ENCODE measurements around the gene JUNB.
"Not testable (repeated sequence)": the region's sequence is repeated elsewhere in the genome, so short reads cannot be mapped to it uniquely, and the experiment has no call there.

Gene JUNB

DNA sequence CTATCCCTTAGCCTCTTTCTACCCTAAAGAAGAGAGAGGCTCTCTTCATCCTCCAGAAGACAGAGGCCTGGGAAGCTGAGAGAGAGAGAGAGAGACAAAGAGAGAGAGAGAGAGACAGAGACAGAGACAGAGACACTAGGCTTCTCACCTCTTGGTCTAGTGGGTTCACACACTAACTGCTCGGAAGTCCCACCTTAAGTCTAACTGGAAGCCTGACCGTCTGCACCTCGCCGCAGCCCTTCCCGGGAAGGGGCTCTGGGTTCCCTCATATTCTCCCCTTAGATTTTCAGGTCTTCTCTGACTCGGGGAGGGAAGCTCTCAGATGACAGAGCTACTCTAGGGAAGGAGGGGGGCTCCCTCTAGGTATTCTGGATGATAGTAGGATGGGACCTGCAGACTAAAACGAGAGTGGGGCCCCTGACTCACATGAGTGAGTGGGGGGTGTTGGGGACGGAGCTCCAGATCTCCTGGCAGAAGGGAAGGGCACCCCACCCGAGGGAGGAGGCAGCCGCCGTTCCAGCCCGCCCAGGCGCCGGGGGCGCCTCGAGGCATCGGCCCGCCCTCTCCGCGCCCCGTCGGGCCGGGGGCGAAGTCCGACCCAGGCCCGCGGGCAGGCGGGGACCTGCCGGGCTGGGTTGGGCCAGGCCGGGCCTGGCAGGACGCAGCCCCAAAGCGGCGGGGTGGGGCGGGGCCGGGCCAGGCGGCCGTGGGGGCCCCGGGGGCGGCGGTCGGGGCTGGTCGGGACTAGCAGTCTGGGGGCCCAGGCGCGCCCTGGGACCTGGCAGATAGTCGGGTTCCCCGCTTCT is 2.0 kb upstream of the JUNB start:
- DNase-seq = peak in 1 of 3 experiments; percentile 74

DNA sequence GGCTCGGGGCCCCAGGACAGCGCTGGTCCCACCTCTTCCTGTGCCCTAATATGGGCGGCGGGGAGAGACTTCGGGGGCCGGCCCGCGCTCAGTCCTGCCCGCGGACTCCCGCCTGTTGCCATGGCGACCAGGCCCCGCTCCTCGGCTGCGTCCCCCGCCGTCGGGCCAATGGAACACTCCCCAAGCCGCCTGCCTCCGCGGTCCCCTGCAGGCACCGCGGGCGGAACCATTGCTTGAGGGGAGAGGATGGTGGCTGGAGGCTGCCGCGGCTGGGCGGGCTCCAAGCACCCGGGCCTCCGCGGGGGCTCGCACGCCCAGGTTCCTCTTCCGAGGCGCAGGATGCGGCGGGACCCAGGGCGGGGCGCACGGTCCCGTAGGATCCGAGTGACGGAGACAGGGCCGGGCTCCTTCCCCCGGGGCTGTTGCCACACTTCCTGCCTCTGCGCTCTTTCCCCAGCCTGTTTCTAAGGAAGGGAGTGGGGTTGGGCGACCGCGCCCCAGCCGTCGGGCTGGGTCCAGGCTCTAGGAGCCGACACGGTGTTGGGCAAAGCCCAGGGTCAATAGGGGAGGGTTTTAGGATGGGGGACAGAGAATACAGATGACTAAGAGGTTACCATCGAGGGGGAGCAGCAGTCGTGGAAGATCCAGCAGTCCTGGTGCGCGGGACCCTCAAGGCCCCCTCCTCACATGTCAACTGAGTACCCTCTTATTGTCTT is 1.2 kb upstream of the JUNB start:
- DNase-seq = peak; percentile 83 to 98 (median 98)

DNA sequence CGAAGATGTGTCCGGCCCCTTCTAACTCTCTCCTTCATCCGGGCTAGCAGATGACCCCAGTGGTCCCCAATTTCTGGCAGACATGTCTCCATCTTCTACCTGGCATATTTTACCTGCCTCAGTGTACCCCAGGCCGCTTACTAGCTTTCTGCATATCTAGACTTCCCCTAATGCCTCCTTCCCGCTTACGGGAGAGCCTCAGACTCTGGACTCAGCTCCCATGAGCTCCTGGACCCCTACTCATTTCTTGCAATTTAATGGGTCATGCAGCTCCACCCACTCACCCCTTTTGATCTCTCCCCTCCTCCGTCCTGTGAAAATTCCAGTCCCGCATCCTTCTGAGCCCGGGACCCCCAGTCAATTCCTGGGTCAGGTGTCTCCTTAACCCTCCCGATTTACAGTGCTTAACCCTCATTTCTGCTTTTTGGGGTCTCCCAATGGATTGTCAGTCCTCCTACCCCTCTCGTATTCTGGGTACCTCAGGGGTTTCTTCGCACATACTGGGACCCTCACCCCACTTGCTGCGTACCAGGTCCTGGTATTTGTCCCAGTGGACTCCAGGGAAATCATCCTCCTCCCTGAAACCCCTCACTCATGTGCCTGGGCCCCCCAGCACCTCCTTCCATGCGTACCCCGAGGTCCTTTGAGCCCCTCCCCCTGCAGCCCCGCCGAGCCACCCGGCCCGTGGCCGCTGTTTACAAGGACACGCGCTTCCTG is 500 bp upstream of the JUNB start:
- DNase-seq = no peak

DNA sequence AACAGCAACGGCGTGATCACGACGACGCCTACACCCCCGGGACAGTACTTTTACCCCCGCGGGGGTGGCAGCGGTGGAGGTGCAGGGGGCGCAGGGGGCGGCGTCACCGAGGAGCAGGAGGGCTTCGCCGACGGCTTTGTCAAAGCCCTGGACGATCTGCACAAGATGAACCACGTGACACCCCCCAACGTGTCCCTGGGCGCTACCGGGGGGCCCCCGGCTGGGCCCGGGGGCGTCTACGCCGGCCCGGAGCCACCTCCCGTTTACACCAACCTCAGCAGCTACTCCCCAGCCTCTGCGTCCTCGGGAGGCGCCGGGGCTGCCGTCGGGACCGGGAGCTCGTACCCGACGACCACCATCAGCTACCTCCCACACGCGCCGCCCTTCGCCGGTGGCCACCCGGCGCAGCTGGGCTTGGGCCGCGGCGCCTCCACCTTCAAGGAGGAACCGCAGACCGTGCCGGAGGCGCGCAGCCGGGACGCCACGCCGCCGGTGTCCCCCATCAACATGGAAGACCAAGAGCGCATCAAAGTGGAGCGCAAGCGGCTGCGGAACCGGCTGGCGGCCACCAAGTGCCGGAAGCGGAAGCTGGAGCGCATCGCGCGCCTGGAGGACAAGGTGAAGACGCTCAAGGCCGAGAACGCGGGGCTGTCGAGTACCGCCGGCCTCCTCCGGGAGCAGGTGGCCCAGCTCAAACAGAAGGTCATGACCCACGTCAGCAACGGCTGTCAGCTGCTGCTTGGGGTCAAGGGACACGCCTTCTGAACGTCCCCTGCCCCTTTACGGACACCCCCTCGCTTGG is 966 bp downstream of the JUNB start:
- DNase-seq = peak; percentile 31 to 82 (median 71)

DNA sequence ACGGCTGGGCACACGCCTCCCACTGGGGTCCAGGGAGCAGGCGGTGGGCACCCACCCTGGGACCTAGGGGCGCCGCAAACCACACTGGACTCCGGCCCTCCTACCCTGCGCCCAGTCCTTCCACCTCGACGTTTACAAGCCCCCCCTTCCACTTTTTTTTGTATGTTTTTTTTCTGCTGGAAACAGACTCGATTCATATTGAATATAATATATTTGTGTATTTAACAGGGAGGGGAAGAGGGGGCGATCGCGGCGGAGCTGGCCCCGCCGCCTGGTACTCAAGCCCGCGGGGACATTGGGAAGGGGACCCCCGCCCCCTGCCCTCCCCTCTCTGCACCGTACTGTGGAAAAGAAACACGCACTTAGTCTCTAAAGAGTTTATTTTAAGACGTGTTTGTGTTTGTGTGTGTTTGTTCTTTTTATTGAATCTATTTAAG is 1.6 kb downstream of the JUNB start:
- no peak for DNase-seq

DNA sequence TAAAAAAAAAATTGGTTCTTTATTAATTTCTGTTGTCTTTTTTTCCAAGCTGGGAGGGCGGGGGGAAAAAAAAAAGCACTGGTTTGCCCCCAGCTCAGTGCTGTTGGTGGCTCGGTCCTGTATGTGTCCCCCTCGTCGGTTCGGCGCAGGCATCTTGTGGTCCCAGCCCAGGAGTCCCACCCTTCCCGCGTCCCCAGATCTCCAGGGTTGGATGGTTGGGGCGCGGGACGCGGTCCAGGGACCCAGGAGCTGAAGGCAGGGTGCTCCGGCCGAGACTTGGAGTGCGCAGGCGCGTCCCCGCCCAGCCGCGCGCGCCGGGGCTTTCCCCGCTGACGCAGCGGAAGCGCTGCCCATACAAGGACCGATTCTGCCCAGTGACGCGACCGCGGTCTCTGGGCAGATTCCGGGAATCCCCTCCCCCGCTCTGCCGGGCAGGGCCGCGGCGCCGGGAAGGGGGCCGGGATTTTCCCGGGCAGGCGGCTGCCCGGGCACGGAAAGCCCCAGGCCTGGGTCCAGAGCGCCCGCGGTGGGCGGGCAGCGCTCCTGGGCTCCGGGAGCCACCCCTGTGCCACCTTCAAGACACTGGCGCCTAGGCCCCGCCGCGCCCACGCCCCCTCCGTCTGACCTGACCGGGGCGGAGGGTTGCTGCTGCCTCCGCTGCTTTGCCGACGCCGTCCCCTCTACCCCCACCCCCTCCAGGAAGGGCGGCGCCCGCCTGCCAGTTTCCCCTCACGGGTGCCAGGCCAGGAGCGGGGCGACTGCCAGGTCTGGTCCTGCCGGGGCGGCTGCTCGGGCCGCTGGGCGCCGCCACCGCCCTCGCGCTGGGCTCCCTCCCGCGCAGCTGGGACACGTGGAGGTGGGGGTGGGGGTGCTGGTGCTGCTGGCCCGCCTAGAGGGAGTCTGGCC is 2.3 kb downstream of the JUNB start:
- peak; percentile 83 to 97 (median 96) for DNase-seq

DNA sequence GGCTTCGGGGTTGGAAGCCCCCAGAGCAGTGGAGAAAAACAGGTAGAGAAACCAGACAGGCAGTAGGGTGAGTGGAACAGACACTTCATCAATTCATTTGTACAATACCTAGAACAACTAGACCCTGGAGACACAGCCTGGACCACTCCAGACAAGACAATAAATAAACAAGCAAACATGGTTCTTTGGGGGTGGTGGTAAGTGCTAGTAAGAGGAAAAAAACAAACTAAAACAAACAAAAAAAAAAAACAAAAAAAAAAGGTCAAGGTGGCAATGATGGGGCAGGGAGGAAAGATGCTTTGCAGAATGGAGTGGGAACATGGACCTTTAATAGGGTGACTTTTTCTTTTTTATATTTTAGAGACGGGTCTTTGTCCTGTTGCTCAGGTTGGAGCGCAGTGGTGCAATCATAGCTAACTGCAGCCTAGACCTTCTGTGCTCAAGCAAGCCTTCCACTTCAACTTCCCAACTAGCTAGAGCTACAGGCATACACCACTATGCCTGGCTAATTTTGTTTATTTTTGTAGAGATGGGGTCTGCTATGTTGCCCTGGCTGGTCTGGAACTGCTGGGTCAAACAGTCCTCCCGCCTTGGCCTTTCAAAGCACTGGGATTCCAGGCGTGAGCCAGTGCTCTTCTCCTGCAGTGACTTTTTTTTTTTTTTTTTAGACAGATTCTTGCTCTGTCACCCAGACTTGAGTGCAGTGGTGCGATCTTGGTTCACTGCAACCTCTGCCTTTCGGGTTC is 3.1 kb downstream of the JUNB start:
- peak in 1 of 3 experiments; percentile 42 for DNase-seq

DNA sequence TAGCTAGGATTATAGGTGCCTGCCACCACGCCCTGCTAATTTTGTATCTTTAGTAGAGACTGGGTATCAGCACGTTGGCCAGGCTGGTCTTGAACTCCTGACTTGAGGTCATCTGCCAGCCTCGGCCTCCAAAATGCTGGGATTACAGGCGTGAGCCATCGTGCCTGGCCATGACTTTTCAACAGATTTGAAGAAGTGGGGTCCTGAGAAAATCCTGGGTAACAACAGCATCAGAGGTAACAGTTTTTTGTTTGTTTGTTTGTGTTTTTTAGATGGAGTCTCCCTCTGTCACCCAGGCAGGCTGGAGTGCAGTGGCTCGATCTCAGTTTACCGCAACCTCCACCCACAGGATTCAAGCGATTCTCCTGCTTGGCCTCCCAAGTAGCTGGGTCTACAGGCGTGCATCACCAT is 3.7 kb downstream of the JUNB start:
- DNase-seq = no peak

DNA sequence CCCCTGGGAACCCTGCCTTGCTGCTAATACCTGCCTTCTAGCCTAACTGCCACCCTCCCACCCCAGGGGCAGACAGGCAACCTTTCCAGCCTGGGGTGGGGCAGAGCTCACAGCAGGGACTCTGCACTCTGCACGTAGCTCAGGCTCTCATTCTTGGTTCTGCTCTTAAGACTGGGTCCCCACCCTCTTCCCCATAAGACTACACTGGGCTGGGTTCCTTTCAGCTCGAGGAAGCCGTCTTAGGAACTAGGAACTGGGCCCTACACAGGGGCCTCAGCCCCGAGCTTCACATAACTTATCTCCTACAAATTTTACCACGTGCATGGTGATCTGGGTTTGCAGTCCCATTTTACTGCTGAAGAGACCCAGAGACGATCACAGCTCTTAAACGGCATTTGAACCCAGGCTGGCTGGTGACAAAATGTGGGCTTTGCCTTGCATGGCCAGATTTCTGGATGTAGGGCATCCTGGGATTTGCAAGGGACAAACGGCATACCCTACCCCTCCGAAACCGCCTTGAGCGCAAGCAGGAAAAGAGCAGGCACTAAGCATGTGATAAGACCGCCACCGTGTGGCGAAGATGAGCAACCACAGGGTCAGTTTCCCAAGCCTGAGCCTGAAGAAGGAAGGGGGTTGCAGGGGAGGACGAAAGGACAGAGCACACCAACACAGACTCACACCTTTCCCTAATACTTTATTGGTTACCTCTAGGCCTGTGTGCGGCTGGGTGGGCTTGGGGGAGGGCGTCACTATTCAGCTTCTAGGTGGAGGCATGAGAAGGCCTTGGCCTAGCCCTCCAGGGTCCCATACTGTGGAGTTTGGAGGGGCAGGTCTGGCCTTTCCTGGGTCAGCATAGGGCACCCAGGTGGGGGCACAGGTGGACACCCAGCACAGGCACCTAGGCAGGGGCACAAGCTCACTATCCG is 5.1 kb downstream of the JUNB start:
- DNase-seq = peak; percentile 73 to 93 (median 80)

DNA sequence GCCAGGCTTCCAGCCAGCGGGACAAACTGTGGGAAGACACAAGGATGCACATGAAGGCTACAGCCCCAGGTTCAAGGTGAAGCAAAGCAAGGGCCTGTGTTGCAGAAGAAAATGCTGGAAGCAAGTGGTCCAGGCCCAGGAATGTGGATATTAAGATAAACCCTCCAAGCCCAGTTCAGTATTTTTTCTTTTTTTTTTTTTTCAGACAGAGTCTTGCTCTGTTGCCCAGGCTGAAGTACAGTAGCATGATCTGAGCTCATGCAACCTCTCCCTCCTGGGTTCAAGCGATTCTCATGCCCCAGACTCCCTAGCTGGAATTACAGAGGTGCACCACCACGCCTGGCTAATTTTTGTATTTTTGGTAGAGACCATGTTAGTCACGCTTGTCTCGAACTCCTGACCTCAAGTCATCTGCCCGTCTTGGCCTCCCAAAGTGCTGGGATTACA is 5.9 kb downstream of the JUNB start:
- no peak for DNase-seq

DNA sequence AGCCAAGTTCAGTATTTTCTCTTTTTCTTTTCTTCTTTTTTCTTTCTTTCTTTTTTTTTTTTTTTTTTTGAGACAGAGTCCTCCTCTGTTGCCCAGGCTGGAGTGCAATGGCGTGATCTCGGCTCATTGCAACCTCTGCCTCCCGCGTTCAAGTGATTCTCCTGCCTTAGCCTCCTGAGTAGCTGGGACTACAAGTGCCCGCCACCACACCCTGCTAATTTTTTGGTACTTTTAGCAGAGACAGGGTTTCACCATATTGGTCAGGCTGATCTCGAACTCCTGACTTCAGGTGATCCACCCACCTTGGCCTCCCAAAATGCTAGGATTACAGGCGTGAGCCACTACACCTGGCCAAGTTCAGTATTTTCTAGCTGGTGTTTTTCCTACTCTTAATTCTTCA is 6.3 kb downstream of the JUNB start:
- not testable (repeated sequence) for DNase-seq

DNA sequence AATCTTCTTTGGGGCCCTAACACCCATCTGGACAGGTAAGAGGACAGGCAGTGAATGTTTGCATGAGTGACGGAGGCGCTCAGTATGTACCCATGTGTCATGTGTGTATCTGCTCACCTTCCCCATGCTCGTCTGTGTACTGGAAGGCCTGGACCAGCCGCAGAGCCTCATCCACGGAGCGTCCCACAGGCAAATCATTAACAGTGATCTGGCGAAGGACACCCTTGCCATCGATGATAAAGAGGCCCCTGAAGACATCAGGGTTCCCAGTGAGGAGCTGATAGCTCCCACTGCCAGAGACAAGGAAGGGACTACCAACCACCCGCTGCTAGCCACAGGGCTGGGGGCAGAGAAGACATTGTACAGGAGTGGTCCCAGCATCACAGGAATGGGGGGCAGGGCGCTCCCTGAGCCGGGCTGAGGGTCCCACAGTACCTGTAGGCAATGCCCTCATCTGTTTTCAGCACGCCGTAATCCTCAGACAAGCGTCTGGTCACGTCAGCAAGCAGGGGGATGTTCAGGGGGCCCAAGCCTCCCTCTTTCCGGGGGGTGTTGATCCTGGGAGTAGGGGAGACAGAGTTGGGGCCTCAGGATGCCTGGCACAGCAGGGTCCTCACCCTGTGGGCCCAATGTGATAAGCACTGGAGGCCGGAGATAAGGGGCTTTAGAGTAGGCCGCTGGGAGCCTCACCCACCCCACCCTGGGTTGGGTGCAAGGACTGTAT is 8.6 kb downstream of the JUNB start:
- no peak for DNase-seq

DNA sequence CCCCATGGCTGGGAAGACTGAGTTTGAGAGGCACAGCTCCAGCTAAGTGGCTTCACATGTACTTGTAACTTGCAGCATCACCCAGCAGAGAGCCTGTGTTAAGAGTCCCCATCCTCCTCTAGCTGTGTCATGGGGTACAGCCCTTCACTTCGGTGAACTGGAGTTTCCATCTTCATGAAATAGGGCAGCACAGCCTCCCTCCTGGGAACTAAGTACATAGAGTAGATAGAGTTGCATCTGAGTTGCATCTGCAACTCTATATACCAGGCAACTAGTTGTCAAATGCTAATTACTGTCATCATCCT is 9.1 kb downstream of the JUNB start:
- DNase-seq = no peak

DNA sequence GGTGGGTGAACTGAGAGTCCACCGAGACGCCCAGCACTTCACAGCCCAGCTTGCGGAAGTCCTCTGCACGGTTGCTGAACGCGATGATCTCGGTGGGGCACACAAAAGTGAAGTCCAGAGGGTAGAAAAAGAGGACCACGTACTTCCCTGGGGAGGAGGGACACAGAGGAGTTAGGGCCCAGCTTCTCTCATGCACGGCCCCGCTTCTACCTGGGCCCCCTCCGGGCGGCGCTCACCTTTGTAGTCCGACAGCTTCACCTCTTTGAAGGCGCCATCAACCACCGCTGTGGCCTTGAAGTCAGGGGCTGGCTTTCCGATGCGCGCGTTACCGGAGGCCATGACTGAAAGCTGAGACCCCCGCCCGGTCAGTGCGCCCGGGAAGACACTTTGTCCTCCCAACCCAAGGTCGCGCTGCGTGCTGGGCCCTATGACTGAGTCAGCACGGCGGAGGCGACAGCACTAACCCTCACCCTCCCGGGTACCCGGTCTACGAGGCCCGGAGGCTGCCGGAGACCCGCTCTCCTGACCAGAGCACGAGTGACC is 9.7 kb downstream of the JUNB start:
- peak in 2 of 3 experiments; percentile 80 to 83 for DNase-seq

DNA sequence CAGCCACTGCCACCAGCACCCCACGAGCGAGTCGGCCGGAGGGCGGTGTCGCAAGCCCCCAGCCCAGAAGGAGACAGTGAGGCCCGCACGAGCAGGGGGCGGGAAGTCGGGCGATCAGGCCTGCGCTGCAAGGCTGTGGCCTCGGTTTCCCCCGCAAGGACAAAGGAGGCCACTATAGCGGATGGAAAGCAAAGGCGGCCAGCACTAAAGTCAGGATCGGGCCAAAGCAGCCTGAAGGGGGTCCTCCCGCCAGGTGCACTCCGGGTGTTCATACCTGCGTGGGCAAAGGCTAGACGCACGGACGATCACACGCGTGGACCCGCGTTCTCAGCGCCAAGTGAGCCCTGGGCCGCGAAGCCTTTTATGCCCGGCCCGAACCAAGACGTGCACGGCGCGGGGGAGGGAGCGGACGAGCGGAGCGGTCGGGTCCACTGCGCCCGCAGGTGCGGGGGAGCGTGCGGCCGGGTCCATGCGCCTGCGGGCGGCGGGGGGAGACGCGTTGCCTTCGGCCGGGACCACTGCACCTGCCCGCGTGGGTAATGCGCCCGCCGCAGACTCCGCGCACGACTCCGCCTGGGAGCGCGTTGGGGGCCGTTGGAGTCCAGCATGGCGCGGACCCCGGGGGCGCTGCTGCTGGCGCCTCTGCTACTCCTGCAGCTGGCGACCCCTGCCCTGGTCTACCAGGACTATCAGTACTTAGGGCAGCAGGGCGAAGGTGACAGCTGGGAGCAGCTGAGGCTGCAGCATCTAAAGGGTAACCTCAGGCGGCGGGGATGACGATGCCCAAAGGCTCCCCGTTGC is 10.4 kb downstream of the JUNB start, which contains the start of the genes PRDX2 and THSD8:
Gene PRDX2, minus strand, starts transcription at position 335 of the 801 bp plus-strand sequence. CDS start 539 bp downstream, outside the sequence.
Gene THSD8, plus strand, starts transcription at position 604 of the 801 bp plus-strand sequence. Its CDS starts 3 bp downstream, at position 607.
- DNase-seq = peak; percentile 79 to 95 (median 95)

DNA sequence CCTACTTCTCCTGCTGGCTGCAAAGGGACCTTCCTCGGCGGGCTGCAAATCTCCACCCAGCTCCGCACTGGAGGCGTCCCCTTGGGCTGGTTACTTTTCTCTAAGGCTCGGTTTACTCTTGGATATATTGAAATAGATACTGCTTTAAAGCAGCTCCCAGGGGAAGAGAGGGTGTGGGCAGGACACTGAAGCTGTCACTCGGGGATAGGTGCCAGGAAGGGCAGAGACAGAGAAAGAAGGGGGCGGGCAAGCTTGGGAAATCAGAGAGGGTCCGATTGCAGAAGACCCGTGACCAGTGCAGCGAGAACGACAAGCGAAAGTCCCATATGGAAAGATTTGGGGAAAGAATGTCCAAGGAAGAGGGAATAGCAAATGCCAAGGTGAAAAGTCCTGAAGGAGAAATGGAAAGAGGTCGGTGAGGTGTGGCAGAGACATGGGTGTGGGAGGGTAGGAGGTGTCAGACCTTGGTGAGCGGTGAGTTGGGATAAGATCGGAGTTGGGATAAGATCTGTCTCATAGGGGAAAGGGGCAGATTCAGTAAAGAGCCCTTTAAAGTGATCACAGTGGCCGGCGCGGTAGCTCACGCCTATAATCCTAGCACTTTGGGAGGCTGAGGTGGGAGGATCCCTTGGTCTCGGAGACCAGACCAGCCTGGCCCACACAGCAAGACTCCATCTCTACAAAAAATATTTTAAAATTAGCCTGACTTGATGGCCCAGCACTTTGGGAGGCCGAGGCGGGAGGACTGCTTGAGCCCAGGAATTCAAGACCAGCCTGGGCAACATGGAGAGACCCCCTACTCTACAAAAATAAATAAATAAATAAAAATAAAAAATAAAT is 11.2 kb downstream of the JUNB start:
- DNase-seq = peak in 1 of 3 experiments; percentile 18

DNA sequence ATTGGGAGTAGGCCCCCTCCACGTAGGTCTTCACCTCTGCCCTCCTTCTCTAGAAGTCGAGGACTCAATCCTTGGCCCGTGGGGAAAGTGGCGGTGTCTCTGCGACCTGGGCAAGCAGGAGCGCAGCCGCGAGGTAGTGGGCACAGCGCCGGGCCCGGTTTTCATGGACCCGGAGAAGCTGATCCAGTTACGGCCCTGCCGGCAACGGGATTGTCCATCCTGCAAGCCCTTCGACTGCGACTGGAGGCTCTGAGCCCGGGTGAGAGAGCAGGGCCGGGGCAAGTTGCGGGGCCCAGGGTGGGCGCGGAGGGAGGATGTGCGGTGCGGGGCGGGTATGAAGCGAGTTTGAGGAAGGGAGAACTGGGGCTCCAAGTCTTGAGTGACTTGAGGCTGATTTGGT is 12.8 kb downstream of the JUNB start:
- DNase-seq = no peak
